SK-N-SH (cell line): ENCODE data around the gene CDK15.

ENCODE experiments used
- FOXJ3 ChIP-seq: sonication (generic); formaldehyde crosslinking; IDR thresholded peaks from 2 replicates; pipeline ENCODE4 v1.5.1; 2020; ENCODE audit warnings: mild to moderate bottlenecking, missing genetic modification reagents
- FOXM1 ChIP-seq: IDR thresholded peaks from 2 replicates; pipeline ENCODE4 v1.4.0; 2012; ENCODE audit warnings: low read depth, mild to moderate bottlenecking
- SMC3 ChIP-seq: IDR thresholded peaks from 2 replicates; pipeline ENCODE4 v1.6.1; 2012; ENCODE audit warnings: low read depth, low read length, improper control_type of control experiment
- TCF12 ChIP-seq: IDR thresholded peaks from 2 replicates; pipeline ENCODE4 v1.4.0; 2012
- TEAD4 ChIP-seq: IDR thresholded peaks from 2 replicates; pipeline ENCODE4 v1.4.0; 2012; ENCODE audit warnings: mild to moderate bottlenecking, borderline replicate concordance; ENCODE audit not compliant: insufficient read depth
- YY1 ChIP-seq: IDR thresholded peaks from 2 replicates; pipeline ENCODE4 v1.4.0; 2012; ENCODE audit warnings: low read depth, mild to moderate bottlenecking
- TF ChIP-seq, protein P1 (sequence below): fragments of 200-600 bp; sonication (generic); IDR thresholded peaks from 2 replicates; pipeline ENCODE4 v1.6.1; 2017; ENCODE audit warnings: antibody characterized with exemption, mild to moderate bottlenecking, moderate library complexity
- TF ChIP-seq, protein P2 (sequence below): IDR thresholded peaks from 2 replicates; pipeline ENCODE4 v1.4.0; 2012; ENCODE audit warnings: low read depth

DNA sequence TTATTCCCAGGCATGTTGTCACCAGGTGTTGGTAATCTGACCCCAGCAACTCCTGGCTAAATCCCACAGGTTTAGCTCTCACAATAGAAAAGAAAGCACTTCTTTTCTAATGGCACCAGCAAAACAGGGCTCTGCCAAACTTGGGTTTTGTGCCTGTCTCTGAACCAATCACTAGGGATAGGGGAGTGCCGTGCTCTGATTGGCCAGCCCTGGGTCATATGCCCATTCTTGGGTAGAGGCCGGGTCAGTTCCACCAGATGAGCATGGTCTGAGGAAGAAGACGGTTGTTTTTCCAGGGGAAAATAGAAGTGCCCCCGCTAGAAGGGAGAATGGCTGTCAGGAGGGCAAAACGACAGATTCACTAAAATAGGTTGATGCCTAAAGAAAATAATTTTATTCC is 14.7 kb downstream of the CDK15 start:
- TF ChIP-seq FOXM1 (no peak), TEAD4 (no peak), TCF12 (no peak), YY1 (no peak), SMC3 (no peak), FOXJ3 (CRISPR knock-in tag) (no peak)
- TF ChIP-seq, protein P1, sequence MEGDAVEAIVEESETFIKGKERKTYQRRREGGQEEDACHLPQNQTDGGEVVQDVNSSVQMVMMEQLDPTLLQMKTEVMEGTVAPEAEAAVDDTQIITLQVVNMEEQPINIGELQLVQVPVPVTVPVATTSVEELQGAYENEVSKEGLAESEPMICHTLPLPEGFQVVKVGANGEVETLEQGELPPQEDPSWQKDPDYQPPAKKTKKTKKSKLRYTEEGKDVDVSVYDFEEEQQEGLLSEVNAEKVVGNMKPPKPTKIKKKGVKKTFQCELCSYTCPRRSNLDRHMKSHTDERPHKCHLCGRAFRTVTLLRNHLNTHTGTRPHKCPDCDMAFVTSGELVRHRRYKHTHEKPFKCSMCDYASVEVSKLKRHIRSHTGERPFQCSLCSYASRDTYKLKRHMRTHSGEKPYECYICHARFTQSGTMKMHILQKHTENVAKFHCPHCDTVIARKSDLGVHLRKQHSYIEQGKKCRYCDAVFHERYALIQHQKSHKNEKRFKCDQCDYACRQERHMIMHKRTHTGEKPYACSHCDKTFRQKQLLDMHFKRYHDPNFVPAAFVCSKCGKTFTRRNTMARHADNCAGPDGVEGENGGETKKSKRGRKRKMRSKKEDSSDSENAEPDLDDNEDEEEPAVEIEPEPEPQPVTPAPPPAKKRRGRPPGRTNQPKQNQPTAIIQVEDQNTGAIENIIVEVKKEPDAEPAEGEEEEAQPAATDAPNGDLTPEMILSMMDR = no peak
- TF ChIP-seq, protein P2, sequence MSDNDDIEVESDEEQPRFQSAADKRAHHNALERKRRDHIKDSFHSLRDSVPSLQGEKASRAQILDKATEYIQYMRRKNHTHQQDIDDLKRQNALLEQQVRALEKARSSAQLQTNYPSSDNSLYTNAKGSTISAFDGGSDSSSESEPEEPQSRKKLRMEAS = no peak
